Articular chondrocyte of knee joint (primary cell): Measurements from ENCODE around the gene ZFP91. TPM values are rescaled to one million over a fixed set of nuclear protein-coding genes. Genes with fewer than 3 reads are reported as not detected.

Source experiments
- total RNA-seq: library from RNA; depleted of rRNA; stranded (reverse); fragments of >200 nt; gene quantifications from 2 replicates; pipeline ENCODE4 v1.2.3, GENCODE V29; 2012

The ZFP91 gene, protein sequence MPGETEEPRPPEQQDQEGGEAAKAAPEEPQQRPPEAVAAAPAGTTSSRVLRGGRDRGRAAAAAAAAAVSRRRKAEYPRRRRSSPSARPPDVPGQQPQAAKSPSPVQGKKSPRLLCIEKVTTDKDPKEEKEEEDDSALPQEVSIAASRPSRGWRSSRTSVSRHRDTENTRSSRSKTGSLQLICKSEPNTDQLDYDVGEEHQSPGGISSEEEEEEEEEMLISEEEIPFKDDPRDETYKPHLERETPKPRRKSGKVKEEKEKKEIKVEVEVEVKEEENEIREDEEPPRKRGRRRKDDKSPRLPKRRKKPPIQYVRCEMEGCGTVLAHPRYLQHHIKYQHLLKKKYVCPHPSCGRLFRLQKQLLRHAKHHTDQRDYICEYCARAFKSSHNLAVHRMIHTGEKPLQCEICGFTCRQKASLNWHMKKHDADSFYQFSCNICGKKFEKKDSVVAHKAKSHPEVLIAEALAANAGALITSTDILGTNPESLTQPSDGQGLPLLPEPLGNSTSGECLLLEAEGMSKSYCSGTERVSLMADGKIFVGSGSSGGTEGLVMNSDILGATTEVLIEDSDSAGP
- 65.5 and 72.0 TPM in 2 replicates for total RNA-seq

DNA sequence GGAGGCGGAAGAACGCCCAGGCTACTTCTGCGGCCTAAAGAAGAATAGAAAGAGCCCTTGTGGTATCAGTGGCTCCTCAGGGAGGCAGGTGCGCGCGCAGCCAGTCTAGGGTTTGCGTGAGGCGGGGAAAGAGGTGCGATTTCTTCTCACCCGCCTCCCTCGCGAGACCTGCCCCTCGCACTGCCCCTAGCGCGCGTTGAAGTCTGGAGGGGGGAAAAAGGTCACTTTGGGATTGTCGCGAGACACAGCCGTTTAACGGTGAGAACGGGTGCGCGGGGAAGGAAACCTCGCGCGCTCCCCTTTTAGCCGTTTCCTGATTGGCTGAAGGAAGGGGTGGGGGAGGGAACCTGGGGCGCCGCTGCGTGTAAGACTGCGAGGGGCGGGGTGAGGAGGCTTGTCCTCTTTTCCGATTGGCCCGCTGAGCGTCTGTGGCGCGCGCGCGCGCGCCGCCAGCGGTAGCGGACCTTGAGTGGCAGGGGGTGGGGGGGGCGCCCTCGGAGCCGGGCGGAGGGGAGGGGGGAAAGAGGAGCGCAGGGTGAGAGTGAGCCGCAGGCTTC lies at the start of gene ZFP91:
Gene ZFP91, plus strand, starts transcription at position 429 of the 557 bp plus-strand sequence. CDS start 219 bp downstream, outside the sequence.

DNA sequence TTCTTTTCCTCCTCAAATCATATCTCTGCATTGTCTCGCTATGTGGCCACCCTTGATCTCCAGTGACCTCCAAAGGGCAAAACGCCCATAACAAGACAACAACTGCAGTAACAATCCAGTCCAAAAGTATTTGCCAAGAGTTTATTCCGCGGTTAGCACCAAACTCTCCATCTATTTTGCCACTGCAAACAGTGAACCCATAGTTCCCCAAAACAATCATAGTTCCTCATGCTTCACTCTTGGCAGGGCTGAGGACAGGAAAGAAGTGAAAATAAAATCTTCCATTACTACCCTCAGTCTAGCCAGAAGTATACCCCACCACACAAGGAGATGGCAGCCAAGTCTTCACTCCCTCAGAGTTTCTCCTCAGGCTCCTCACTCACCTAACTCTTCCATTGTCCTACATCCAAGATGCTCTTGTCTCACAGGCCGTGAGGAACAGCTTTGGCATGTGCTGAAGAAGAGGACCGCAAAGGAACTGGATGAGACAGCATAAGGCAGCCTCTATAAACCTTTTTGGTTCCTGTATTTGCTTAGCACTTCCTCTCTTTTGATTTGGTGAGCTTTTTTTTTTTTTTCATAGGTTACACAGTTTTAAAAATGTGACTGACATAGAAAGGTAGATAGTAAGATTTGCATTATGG lies 3.4 kb upstream of the ZFP91 start, which contains the start of gene LPXN:
Gene LPXN, minus strand, starts transcription at position 480 of the 644 bp plus-strand sequence. Its CDS starts 84 bp downstream, at position 396.

GRCh38 chr11:58622344-58622743 lies 43.5 kb downstream of the ZFP91 start, which contains the start of gene CNTF:
TSS of gene CNTF (plus strand) at chr11:58622665. CDS start at chr11:58622753, 88 bp downstream.

Other genes starting within 250 kb of the ZFP91 start
- gene OR5B17, start 220.0 kb upstream of the ZFP91 start, total RNA-seq: not detected in 2 replicates
- not detected in 2 replicates for gene OR5B3, start 172.2 kb upstream of the ZFP91 start, total RNA-seq
- not detected in 2 replicates for gene OR5B2, start 150.9 kb upstream of the ZFP91 start, total RNA-seq
- not detected in 2 replicates for gene OR5B12, start 136.8 kb upstream of the ZFP91 start, total RNA-seq
- gene OR5B21, start 71.0 kb upstream of the ZFP91 start, total RNA-seq: 0.22 TPM in 1 of 2 replicates, not detected in the other
- gene LPXN, start 3.2 kb upstream of the ZFP91 start, total RNA-seq: 8.9 and 13.7 TPM in 2 replicates
- gene CNTF, start 43.6 kb downstream of the ZFP91 start, total RNA-seq: 1.5 and 3.7 TPM in 2 replicates
- gene GLYAT, start 152.9 kb downstream of the ZFP91 start, total RNA-seq: not detected in 2 replicates